ENCODE results near the gene ENOX1. TPM values are rescaled to one million over a fixed set of nuclear protein-coding genes. Genes with fewer than 3 reads are reported as not detected.

Gene ENOX1
- total RNA-seq, 1 experiment from 2014 or later, result 1.8 TPM

GRCh38 chr13:43411741-43412140, 375.0 kb downstream of the ENOX1 start:
- ChIA-PET CTCF (no interaction called here), POLR2A (no interaction called here)
- no TSS peak for BruUV-seq (replicated peaks)

GRCh38 chr13:43411211-43411610, 375.6 kb downstream of the ENOX1 start:
- intact Hi-C loops (cut with micrococcal nuclease), result no loop called here
- TF ChIP-seq CTCF (IDR thresholded peaks at IDR 0.05; ENCODE audit: unreplicated experiment), result no peak
- no TSS peak for BruUV-seq (replicated peaks)
- no peak overlapping the region for H3K27ac Mint-ChIP-seq (ENCODE audit: low read depth, unreplicated experiment)
- no peaks in the 10 kb centered on the region for H3K36me3 Mint-ChIP-seq (ENCODE audit: insufficient read depth, unreplicated experiment)
- ChIA-PET POLR2A (no interaction called here), CTCF (interaction anchor here (1.0 kb wide), 1 partner anchor 10 kb away, joined by 3 read pairs; no protein-coding TSS in a partner anchor)
- H3K9me3 Mint-ChIP-seq (ENCODE audit: unreplicated experiment), result no peaks in the 10 kb centered on the region
- H3K4me1 Mint-ChIP-seq (ENCODE audit: insufficient read depth, unreplicated experiment), result no peaks in the 10 kb centered on the region
- no peak overlapping the region for H3K4me3 Mint-ChIP-seq (ENCODE audit: unreplicated experiment)
- no peak for DNase-seq (ENCODE audit: unreplicated experiment)
- no peaks in the 10 kb centered on the region for H3K27me3 Mint-ChIP-seq (ENCODE audit: insufficient read depth, unreplicated experiment)

More at GRCh38 chr13:43411741-43412140, 375.0 kb downstream of the ENOX1 start:
- intact Hi-C loops (cut with micrococcal nuclease), result no loop called here
- Mint-ChIP-seq H3K27me3 (ENCODE audit: insufficient read depth, unreplicated experiment) (no peaks in the 10 kb centered on the region), H3K9me3 (ENCODE audit: unreplicated experiment) (no peaks in the 10 kb centered on the region), H3K4me1 (ENCODE audit: insufficient read depth, unreplicated experiment) (no peaks in the 10 kb centered on the region), H3K4me3 (ENCODE audit: unreplicated experiment) (no peak overlapping the region), H3K36me3 (ENCODE audit: insufficient read depth, unreplicated experiment) (no peaks in the 10 kb centered on the region), H3K27ac (ENCODE audit: low read depth, unreplicated experiment) (no peak overlapping the region)
- no peak for DNase-seq (ENCODE audit: unreplicated experiment)
- no peak for TF ChIP-seq CTCF (IDR thresholded peaks at IDR 0.05; ENCODE audit: unreplicated experiment)

- no TSS peak for BruUV-seq (replicated peaks)
Observed at GRCh38 chr13:43408274-43408673, 378.5 kb downstream of the ENOX1 start.

GRCh38 chr13:43407023-43407581, 379.7 kb downstream of the ENOX1 start:
- intact Hi-C loops (cut with micrococcal nuclease), result no loop called here
- DNase-seq (ENCODE audit: unreplicated experiment), result no peak
- no peak overlapping the region for H3K4me3 Mint-ChIP-seq (ENCODE audit: unreplicated experiment)
- H3K27me3 Mint-ChIP-seq (ENCODE audit: insufficient read depth, unreplicated experiment), result no peaks in the 10 kb centered on the region
- BruUV-seq (replicated peaks), result no TSS peak
- H3K36me3 Mint-ChIP-seq (ENCODE audit: insufficient read depth, unreplicated experiment), result no peaks in the 10 kb centered on the region
- TF ChIP-seq CTCF (IDR thresholded peaks at IDR 0.05; ENCODE audit: unreplicated experiment), result no peak
- H3K9me3 Mint-ChIP-seq (ENCODE audit: unreplicated experiment), result no peaks in the 10 kb centered on the region
- no peak overlapping the region for H3K27ac Mint-ChIP-seq (ENCODE audit: low read depth, unreplicated experiment)
- POLR2A ChIA-PET, result no interaction called here
- CTCF ChIA-PET, result interaction anchor here (0.7 kb wide), 1 partner anchor 10 kb away, joined by 3 read pairs; no protein-coding TSS in a partner anchor
- peaks cover 10% of the 10 kb centered on the region for H3K4me1 Mint-ChIP-seq (ENCODE audit: insufficient read depth, unreplicated experiment)

More at GRCh38 chr13:43408274-43408673, 378.5 kb downstream of the ENOX1 start:
- CTCF ChIA-PET, result no interaction called here
- H3K27ac Mint-ChIP-seq (ENCODE audit: low read depth, unreplicated experiment), result no peak overlapping the region
- intact Hi-C loops (cut with micrococcal nuclease), result no loop called here
- no peaks in the 10 kb centered on the region for H3K27me3 Mint-ChIP-seq (ENCODE audit: insufficient read depth, unreplicated experiment)
- POLR2A ChIA-PET, result no interaction called here
- peaks cover 10% of the 10 kb centered on the region for H3K4me1 Mint-ChIP-seq (ENCODE audit: insufficient read depth, unreplicated experiment)
- H3K36me3 Mint-ChIP-seq (ENCODE audit: insufficient read depth, unreplicated experiment), result no peaks in the 10 kb centered on the region
- no peaks in the 10 kb centered on the region for H3K9me3 Mint-ChIP-seq (ENCODE audit: unreplicated experiment)
- H3K4me3 Mint-ChIP-seq (ENCODE audit: unreplicated experiment), result no peak overlapping the region
- TF ChIP-seq CTCF (IDR thresholded peaks at IDR 0.05; ENCODE audit: unreplicated experiment), result no peak
- DNase-seq (ENCODE audit: unreplicated experiment), result no peak

Data from MCF 10A (cell line).